Spinal cord (tissue), 10 donors: ENCODE data around the gene ITGA2B. TPM values are rescaled to one million over a fixed set of nuclear protein-coding genes. Genes with fewer than 3 reads are reported as not detected.

Experiments used
- DNase-seq, 6 donors: peaks; one replicate each; pipeline versions ENCODE4 v3.0.0 to v3.0.0-alpha.2; 2013 to 2015; ENCODE audit warnings: low spot score in 6 of 6, low read depth in 4 of 6
- H3K27ac ChIP-seq: one replicate; pipeline ENCODE4 v1.5.1; 2013; ENCODE audit warnings: low read depth, low read length, control low read depth
- H3K27me3 ChIP-seq: one replicate; pipeline ENCODE4 v1.6.1; 2013; ENCODE audit warnings: low read length; ENCODE audit not compliant: control insufficient read depth, insufficient read depth
- H3K36me3 ChIP-seq: one replicate; pipeline ENCODE4 v1.6.1; 2013; ENCODE audit warnings: low read length; ENCODE audit not compliant: control insufficient read depth, insufficient read depth
- H3K4me1 ChIP-seq: one replicate; pipeline ENCODE4 v1.6.1; 2013; ENCODE audit warnings: low read length; ENCODE audit not compliant: control insufficient read depth, insufficient read depth
- H3K4me3 ChIP-seq: one replicate; pipeline ENCODE4 v1.5.1; 2013; ENCODE audit warnings: low read depth, low read length, control low read depth
- H3K9me3 ChIP-seq: one replicate; pipeline ENCODE4 v1.6.1; 2013; ENCODE audit warnings: low read length; ENCODE audit not compliant: control insufficient read depth, insufficient read depth
- WGBS: methylation state at CpG from one replicate; pipeline ENCODE4 v1.1.5; 2013; ENCODE audit warnings: missing lambda C conversion rate; ENCODE audit not compliant: insufficient coverage; 5-methylcytosine and 5-hydroxymethylcytosine counted together
- polyA plus RNA-seq, 2 donors: library from polyadenylated mRNA; unstranded; fragments of 120-200 nt; gene quantifications; one replicate each; pipeline ENCODE4 v1.2.1, GENCODE V29; 2013; ENCODE audit not compliant: insufficient read length in 2 of 2
- total RNA-seq, 2 donors: library from RNA; depleted of rRNA in 1 of 2; stranded (reverse); fragments of 120-200 nt in 1 of 2; fragments of >200 nt in 1 of 2; gene quantifications; one replicate each; pipeline versions ENCODE4 v1.2.3 to v1.2.4, GENCODE V29; 2013 to 2014
- donor health status: healthy.

ITGA2B gene
- total and polyA plus RNA-seq, 4 donors, result 3.9 to 10.2 (median 5.5) TPM

GRCh38 chr17:44409309-44410028, 20.0 kb upstream of the ITGA2B start:
- H3K4me3 ChIP-seq, result no peak overlapping the region
- H3K27me3 ChIP-seq, result no peaks in the 10 kb centered on the region
- no peaks in the 10 kb centered on the region for H3K36me3 ChIP-seq
- H3K9me3 ChIP-seq, result no peaks in the 10 kb centered on the region
- 100% methylated on average over 3 of the region's 7 CpGs for WGBS
- DNase-seq, result no peak
- no peak overlapping the region for H3K27ac ChIP-seq
- no peaks in the 10 kb centered on the region for H3K4me1 ChIP-seq

GRCh38 chr17:44408786-44409185, 19.3 kb upstream of the ITGA2B start:
- 88% methylated on average over 3 of the region's 4 CpGs for WGBS
- H3K9me3 ChIP-seq, result no peaks in the 10 kb centered on the region
- no peak overlapping the region for H3K4me3 ChIP-seq
- no peak for DNase-seq
- H3K27ac ChIP-seq, result no peak overlapping the region
- H3K27me3 ChIP-seq, result no peaks in the 10 kb centered on the region
- H3K4me1 ChIP-seq, result no peaks in the 10 kb centered on the region
- no peaks in the 10 kb centered on the region for H3K36me3 ChIP-seq

- no peaks in the 10 kb centered on the region for H3K4me1 ChIP-seq
- H3K27me3 ChIP-seq, result no peaks in the 10 kb centered on the region
- no peak for DNase-seq
- no peak overlapping the region for H3K4me3 ChIP-seq
- H3K9me3 ChIP-seq, result no peaks in the 10 kb centered on the region
- no peak overlapping the region for H3K27ac ChIP-seq
- peaks cover 42% of the 10 kb centered on the region for H3K36me3 ChIP-seq
- WGBS, result no CpG with 5 or more reads among the region's 5 CpGs
Measured at GRCh38 chr17:44402564-44403172, 13.2 kb upstream of the ITGA2B start.

GRCh38 chr17:44400226-44400847, 10.9 kb upstream of the ITGA2B start:
- Histone ChIP-seq H3K36me3 (peaks cover 52% of the 10 kb centered on the region), H3K4me3 (no peak overlapping the region), H3K27ac (no peak overlapping the region), H3K4me1 (no peaks in the 10 kb centered on the region), H3K27me3 (no peaks in the 10 kb centered on the region), H3K9me3 (no peaks in the 10 kb centered on the region)
- WGBS, result 82% methylated on average over 2 of the region's 3 CpGs
- DNase-seq, result peak in 2 of 6 donors; percentile 40 to 51

GRCh38 chr17:44398692-44399691, 9.5 kb upstream of the ITGA2B start:
- 97% methylated on average over 29 of the region's 41 CpGs for WGBS
- DNase-seq, result no peak

GRCh38 chr17:44397479-44398440, 8.3 kb upstream of the ITGA2B start:
- DNase-seq, result no peak
- Histone ChIP-seq H3K27ac (no peak overlapping the region), H3K4me1 (no peaks in the 10 kb centered on the region), H3K36me3 (peaks cover 47% of the 10 kb centered on the region), H3K27me3 (no peaks in the 10 kb centered on the region), H3K9me3 (no peaks in the 10 kb centered on the region), H3K4me3 (no peak overlapping the region)
- 98% methylated on average over 7 of the region's 8 CpGs for WGBS

More at GRCh38 chr17:44398692-44399691, 9.5 kb upstream of the ITGA2B start:
- H3K4me1 ChIP-seq, result no peaks in the 10 kb centered on the region
- no peaks in the 10 kb centered on the region for H3K27me3 ChIP-seq
- no peak overlapping the region for H3K4me3 ChIP-seq
- H3K36me3 ChIP-seq, result peaks cover 52% of the 10 kb centered on the region
- H3K27ac ChIP-seq, result no peak overlapping the region
- no peaks in the 10 kb centered on the region for H3K9me3 ChIP-seq

- peaks cover 47% of the 10 kb centered on the region for H3K36me3 ChIP-seq
- H3K9me3 ChIP-seq, result no peaks in the 10 kb centered on the region
- H3K4me3 ChIP-seq, result no peak overlapping the region
- no peak for DNase-seq
- H3K27me3 ChIP-seq, result no peaks in the 10 kb centered on the region
- no peaks in the 10 kb centered on the region for H3K4me1 ChIP-seq
- no peak overlapping the region for H3K27ac ChIP-seq
- WGBS, result 96% methylated on average over 4 of the region's 5 CpGs
Measured at GRCh38 chr17:44396946-44397345, 7.5 kb upstream of the ITGA2B start.

- DNase-seq, result no peak
- Histone ChIP-seq H3K9me3 (no peaks in the 10 kb centered on the region), H3K4me1 (no peaks in the 10 kb centered on the region), H3K36me3 (peaks cover 31% of the 10 kb centered on the region), H3K4me3 (no peak overlapping the region), H3K27ac (no peak overlapping the region), H3K27me3 (no peaks in the 10 kb centered on the region)
- no CpG with 5 or more reads among the region's 2 CpGs for WGBS
Measured at GRCh38 chr17:44394833-44395232, 5.4 kb upstream of the ITGA2B start.
